Measurements from ENCODE around the gene LAYN.

LAYN gene

GRCh38 chr11:111598559-111598958 is 58.0 kb downstream of the LAYN start:
- no peak for DNase-seq

DNA sequence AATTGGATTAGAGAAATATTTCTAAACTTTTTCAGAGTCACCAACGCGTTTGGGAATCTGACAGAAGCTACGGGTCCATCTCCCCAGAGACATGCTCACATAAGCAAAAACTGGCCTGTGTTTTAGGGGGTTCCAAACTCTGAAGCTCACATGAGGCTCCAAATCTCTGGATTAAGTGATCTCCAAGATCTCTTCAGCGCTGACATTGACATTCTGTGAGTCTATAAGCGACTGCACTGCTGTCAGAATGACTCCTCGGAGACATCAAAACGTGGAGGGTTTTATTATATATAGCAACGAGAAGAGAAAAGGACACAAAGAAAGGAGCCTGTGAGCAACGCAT is 61.1 kb downstream of the LAYN start:
- no peak for DNase-seq

- peak; percentile 97 for DNase-seq
Observed at GRCh38 chr11:111601979-111602864, 61.7 kb downstream of the LAYN start, which contains the start of gene SIK2. Gene SIK2 (plus strand): TSS chr11:111602449. CDS start chr11:111602564, 115 bp downstream.

- DNase-seq = peak; percentile 25
Observed at GRCh38 chr11:111602865-111603610, 62.5 kb downstream of the LAYN start.

GRCh38 chr11:111603611-111604130 is 63.2 kb downstream of the LAYN start:
- no peak for DNase-seq

DNA sequence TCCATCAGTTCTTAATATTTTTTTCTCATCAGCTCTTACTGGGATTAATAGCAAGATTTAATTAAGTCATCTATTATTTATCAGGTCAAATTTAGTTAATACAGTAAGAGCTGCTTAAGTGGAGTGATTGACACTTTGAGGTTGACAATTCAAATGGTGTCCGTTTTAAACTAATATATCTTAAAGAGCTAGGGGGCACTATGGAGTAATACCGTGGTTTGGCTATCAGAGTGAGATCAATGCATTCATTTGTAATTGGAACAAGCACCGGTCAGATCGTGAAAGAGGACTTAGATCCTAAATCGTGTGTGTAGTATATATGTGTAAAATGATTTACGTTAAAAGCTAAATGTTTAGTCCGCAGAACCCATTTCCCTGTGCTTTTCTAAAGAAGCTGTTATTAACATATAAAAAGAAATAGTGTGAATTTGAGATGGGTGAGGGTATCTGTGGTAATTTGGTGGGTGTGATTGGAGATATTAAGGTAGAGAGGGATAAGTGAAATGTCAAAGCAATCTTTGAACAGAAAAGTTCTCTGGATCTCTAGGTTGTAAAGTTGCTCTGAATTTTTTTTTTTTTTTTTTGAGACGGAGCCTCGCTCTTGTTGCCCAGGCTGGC is 64.0 kb downstream of the LAYN start:
- peak; percentile 72 for DNase-seq

DNA sequence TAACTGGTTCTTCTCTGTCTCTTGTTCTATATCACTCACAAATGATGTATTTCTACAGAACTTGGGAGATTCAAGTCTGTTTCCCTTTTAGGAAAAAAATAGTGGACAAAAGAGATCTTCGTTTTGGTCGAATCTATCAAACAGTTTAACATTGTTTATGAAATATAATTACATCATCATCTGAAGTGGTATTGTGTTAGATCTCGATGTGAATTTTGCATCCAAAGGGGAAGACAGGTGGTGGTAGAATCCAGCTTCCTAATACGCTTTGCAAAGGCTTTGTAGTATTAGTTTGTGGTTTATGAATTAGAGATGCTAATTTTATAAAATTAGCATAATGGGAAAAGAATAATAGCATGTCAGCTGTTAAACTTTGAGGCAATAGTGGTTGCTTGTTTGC is 65.2 kb downstream of the LAYN start:
- peak; percentile 59 for DNase-seq

- no peak for DNase-seq
Observed at GRCh38 chr11:111606986-111607385, 66.5 kb downstream of the LAYN start.

GRCh38 chr11:111607751-111608150 is 67.2 kb downstream of the LAYN start:
- no peak for DNase-seq
